IMR-90 (cell line): Measurements from ENCODE around the gene PRDM1.

ENCODE experiments used
- BHLHE40 ChIP-seq: fragments of 150-350 bp; IDR thresholded peaks from 2 replicates; pipeline ENCODE4 v1.6.1; 2016; ENCODE audit warnings: mild to moderate bottlenecking, low read depth, low read length
- CEBPB ChIP-seq: IDR thresholded peaks from 2 replicates; pipeline ENCODE4 v1.6.1; 2012; ENCODE audit warnings: low read depth, low read length, improper control_type of control experiment
- CHD1 ChIP-seq: IDR thresholded peaks from 2 replicates; pipeline ENCODE4 v1.6.1; 2012; ENCODE audit warnings: low read depth, low read length, improper control_type of control experiment
- MAFK ChIP-seq: IDR thresholded peaks from 2 replicates; pipeline ENCODE4 v1.6.1; 2012; ENCODE audit warnings: low read depth, low read length, improper control_type of control experiment
- MAZ ChIP-seq: IDR thresholded peaks from 2 replicates; pipeline ENCODE4 v1.6.1; 2012; ENCODE audit warnings: low read depth, mild to moderate bottlenecking, low read length, improper control_type of control experiment, moderate library complexity, borderline replicate concordance
- MXI1 ChIP-seq: IDR thresholded peaks from 2 replicates; pipeline ENCODE4 v1.6.1; 2012; ENCODE audit warnings: low read depth, mild to moderate bottlenecking, low read length, moderate library complexity, borderline replicate concordance
- POLR2A ChIP-seq: IDR thresholded peaks from 2 replicates; pipeline ENCODE4 v1.6.1; 2012; ENCODE audit warnings: mild to moderate bottlenecking, low read depth, low read length
- RAD21 ChIP-seq: IDR thresholded peaks from 2 replicates; pipeline ENCODE4 v1.6.1; 2012; ENCODE audit warnings: low read length, improper control_type of control experiment
- RCOR1 ChIP-seq: IDR thresholded peaks from 2 replicates; pipeline ENCODE4 v1.6.1; 2012; ENCODE audit warnings: mild to moderate bottlenecking, low read length, improper control_type of control experiment; ENCODE audit not compliant: insufficient replicate concordance
- SMC3 ChIP-seq: fragments of 150-350 bp; IDR thresholded peaks from 2 replicates; pipeline ENCODE4 v1.6.1; 2016; ENCODE audit warnings: low read depth, mild to moderate bottlenecking, antibody characterized with exemption, low read length, moderate library complexity
- TF ChIP-seq, protein P1 (sequence below): fragments of 150-350 bp; IDR thresholded peaks from 2 replicates; pipeline ENCODE4 v1.6.1; 2016; ENCODE audit warnings: low read depth, mild to moderate bottlenecking, low read length, moderate library complexity, borderline replicate concordance
- TF ChIP-seq, protein P2 (sequence below): conservative IDR thresholded peaks from 2 replicates; pipeline ENCODE4 v1.5.1; 2012; ENCODE audit warnings: mild to moderate bottlenecking, low read depth, low read length, improper control_type of control experiment
- TF ChIP-seq, protein P3 (sequence below): fragments of 150-350 bp; IDR thresholded peaks from 2 replicates; pipeline ENCODE4 v1.6.1; 2017; ENCODE audit warnings: mild to moderate bottlenecking, antibody characterized with exemption, low read length, low read depth

DNA sequence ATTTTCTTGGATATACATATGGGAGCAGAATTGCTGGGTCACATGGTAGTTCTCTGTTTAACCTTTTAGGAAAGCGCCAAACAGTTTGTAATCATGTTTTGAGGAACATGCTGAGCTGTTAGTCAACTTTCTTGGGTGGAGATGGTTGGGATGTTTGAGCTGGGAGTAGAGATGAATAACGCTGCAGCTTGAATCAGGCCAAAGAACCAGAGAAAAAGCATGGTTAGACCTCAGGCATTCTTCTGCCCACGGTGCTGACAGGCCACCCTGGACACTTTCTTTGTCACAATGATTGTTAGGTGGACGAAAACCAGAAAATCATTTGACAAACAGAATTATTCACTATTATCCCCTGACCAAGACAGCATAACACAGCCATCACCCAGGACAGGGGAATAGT, 66.8 kb downstream of the PRDM1 start:
- TF ChIP-seq, protein P1, sequence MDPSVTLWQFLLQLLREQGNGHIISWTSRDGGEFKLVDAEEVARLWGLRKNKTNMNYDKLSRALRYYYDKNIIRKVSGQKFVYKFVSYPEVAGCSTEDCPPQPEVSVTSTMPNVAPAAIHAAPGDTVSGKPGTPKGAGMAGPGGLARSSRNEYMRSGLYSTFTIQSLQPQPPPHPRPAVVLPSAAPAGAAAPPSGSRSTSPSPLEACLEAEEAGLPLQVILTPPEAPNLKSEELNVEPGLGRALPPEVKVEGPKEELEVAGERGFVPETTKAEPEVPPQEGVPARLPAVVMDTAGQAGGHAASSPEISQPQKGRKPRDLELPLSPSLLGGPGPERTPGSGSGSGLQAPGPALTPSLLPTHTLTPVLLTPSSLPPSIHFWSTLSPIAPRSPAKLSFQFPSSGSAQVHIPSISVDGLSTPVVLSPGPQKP = no peak
- no peak for TF ChIP-seq POLR2A
- TF ChIP-seq, protein P2, sequence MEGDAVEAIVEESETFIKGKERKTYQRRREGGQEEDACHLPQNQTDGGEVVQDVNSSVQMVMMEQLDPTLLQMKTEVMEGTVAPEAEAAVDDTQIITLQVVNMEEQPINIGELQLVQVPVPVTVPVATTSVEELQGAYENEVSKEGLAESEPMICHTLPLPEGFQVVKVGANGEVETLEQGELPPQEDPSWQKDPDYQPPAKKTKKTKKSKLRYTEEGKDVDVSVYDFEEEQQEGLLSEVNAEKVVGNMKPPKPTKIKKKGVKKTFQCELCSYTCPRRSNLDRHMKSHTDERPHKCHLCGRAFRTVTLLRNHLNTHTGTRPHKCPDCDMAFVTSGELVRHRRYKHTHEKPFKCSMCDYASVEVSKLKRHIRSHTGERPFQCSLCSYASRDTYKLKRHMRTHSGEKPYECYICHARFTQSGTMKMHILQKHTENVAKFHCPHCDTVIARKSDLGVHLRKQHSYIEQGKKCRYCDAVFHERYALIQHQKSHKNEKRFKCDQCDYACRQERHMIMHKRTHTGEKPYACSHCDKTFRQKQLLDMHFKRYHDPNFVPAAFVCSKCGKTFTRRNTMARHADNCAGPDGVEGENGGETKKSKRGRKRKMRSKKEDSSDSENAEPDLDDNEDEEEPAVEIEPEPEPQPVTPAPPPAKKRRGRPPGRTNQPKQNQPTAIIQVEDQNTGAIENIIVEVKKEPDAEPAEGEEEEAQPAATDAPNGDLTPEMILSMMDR = no peak
- TF ChIP-seq CHD1 = no peak
- TF ChIP-seq MAFK = no peak
- TF ChIP-seq SMC3 = no peak
- no peak for TF ChIP-seq RAD21
- no peak for TF ChIP-seq CEBPB
- no peak for TF ChIP-seq MAZ
- TF ChIP-seq, protein P3, sequence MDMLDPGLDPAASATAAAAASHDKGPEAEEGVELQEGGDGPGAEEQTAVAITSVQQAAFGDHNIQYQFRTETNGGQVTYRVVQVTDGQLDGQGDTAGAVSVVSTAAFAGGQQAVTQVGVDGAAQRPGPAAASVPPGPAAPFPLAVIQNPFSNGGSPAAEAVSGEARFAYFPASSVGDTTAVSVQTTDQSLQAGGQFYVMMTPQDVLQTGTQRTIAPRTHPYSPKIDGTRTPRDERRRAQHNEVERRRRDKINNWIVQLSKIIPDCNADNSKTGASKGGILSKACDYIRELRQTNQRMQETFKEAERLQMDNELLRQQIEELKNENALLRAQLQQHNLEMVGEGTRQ = no peak
- TF ChIP-seq BHLHE40 = no peak
- no peak for TF ChIP-seq RCOR1
- TF ChIP-seq MXI1 = no peak
